BJ (cell line): ENCODE measurements around the gene CPED1. TPM values are rescaled to one million over a fixed set of nuclear protein-coding genes. Genes with fewer than 3 reads are reported as not detected.
"Not testable (repeated sequence)": the region's sequence is repeated elsewhere in the genome, so short reads cannot be mapped to it uniquely, and the experiment has no call there.

Source experiments
- CTCF ChIA-PET: fragments of 350-600 bp; formaldehyde crosslinking; extraction: SDS; loops from one replicate; lab custom pipeline; 2021; ENCODE audit warnings: antibody characterized with exemption, inconsistent platforms; lab: Yijun Ruan, JAX
- POLR2A ChIA-PET: fragments of 300-600 bp; sonication (Branson Sonifier 250); formaldehyde crosslinking; extraction: SDS; loops from one replicate; lab custom pipeline; 2021; ENCODE audit warnings: antibody characterized with exemption; lab: Charles Lee
- DNase-seq: peaks from one replicate; pipeline ENCODE4 v3.0.0-alpha.2; 2011; ENCODE audit warnings: low read depth
- H3K27me3 ChIP-seq: 2 replicates; pipeline ENCODE4 v1.6.0; 2011; ENCODE audit warnings: low read length; ENCODE audit not compliant: control insufficient read depth, insufficient read depth
- H3K36me3 ChIP-seq: 2 replicates; pipeline ENCODE4 v1.5.1; 2011; ENCODE audit warnings: low read length; ENCODE audit not compliant: control insufficient read depth, insufficient read depth
- H3K4me3 ChIP-seq: 2 replicates; pipeline ENCODE4 v1.5.1; 2011; ENCODE audit warnings: low read depth, mild to moderate bottlenecking, control low read depth, low read length
- CTCF ChIP-seq: IDR thresholded peaks from 2 replicates; pipeline ENCODE4 v1.5.1; 2011; ENCODE audit warnings: low read depth, mild to moderate bottlenecking, control low read depth, inconsistent platforms, low read length, moderate library complexity; ENCODE audit not compliant: insufficient read depth
- polyA plus RNA-seq: library from polyadenylated mRNA; depleted of rRNA; stranded (reverse); fragments of >200 nt; gene quantifications from 2 replicates; pipeline ENCODE4 v1.2.3, GENCODE V29; 2011

Gene CPED1
- polyA plus RNA-seq, 1 experiment, result 18.3 TPM

- no peak for TF ChIP-seq CTCF
- ChIA-PET CTCF (interaction anchor here (0.6 kb wide), 2 partner anchors 64 to 121 kb away, joined by 3 read pairs; no protein-coding TSS in a partner anchor), POLR2A (no interaction called here)
- no peak overlapping the region for H3K4me3 ChIP-seq
- no peaks in the 10 kb centered on the region for H3K36me3 ChIP-seq
- no peak for DNase-seq
- H3K27me3 ChIP-seq, result no peaks in the 10 kb centered on the region
These were observed 298.5 kb downstream of the CPED1 start for GRCh38 chr7:121286742-121287734.

- H3K27me3 ChIP-seq, result no peaks in the 10 kb centered on the region
- DNase-seq, result no peak
- H3K4me3 ChIP-seq, result no peak overlapping the region
- ChIA-PET CTCF (no interaction called here), POLR2A (no interaction called here)
- TF ChIP-seq CTCF, result no peak
- no peaks in the 10 kb centered on the region for H3K36me3 ChIP-seq
These were observed 300.4 kb downstream of the CPED1 start for GRCh38 chr7:121288894-121289293.

- H3K36me3 ChIP-seq, DNase-seq, H3K4me3 ChIP-seq, POLR2A ChIA-PET, H3K27me3 ChIP-seq: not testable (repeated sequence)
- CTCF ChIA-PET, result interaction anchor here (0.7 kb wide), 1 partner anchor 35 kb away, joined by 3 read pairs; no protein-coding TSS in a partner anchor
These were observed 301.4 kb downstream of the CPED1 start for GRCh38 chr7:121289930-121290329.

GRCh38 chr7:121294448-121294992 lies 306.0 kb downstream of the CPED1 start:
- POLR2A ChIA-PET, result no interaction called here
- Histone ChIP-seq H3K27me3 (no peaks in the 10 kb centered on the region), H3K4me3 (no peak overlapping the region), H3K36me3 (peaks cover 2% of the 10 kb centered on the region)
- CTCF ChIA-PET, result no interaction called here
- DNase-seq, result no peak
- TF ChIP-seq CTCF, result no peak

GRCh38 chr7:121297843-121298242 lies 309.3 kb downstream of the CPED1 start:
- no peak for TF ChIP-seq CTCF
- CTCF ChIA-PET, result interaction anchor here (0.6 kb wide), 1 partner anchor 170 kb away, joined by 4 read pairs; no protein-coding TSS in a partner anchor
- POLR2A ChIA-PET, result no interaction called here
- H3K27me3 ChIP-seq, result no peaks in the 10 kb centered on the region
- H3K36me3 ChIP-seq, result peaks cover 2% of the 10 kb centered on the region
- no peak for DNase-seq
- H3K4me3 ChIP-seq, result no peak overlapping the region
